Subcutaneous adipose tissue (tissue), 4 donors: Measurements from ENCODE around the gene LRMDA. TPM values are rescaled to one million over a fixed set of nuclear protein-coding genes. Genes with fewer than 3 reads are reported as not detected.

Experiments
- total RNA-seq, 4 donors: library from RNA; depleted of rRNA; stranded (reverse); fragments of >200 nt; gene quantifications; one replicate each; pipeline ENCODE4 v1.1.0, GENCODE V29; 2016
- TF ChIP-seq, protein P1 (sequence below): fragments of 450-650 bp; IDR thresholded peaks from one replicate; pipeline ENCODE4 v1.5.1; 2016; ENCODE audit warnings: low read depth, mild to moderate bottlenecking, control low read depth, antibody characterized with exemption, moderate library complexity

Gene LRMDA
- total RNA-seq, 4 donors from 2014 or later: 17.4 to 92.1 (median 22.8) TPM

DNA sequence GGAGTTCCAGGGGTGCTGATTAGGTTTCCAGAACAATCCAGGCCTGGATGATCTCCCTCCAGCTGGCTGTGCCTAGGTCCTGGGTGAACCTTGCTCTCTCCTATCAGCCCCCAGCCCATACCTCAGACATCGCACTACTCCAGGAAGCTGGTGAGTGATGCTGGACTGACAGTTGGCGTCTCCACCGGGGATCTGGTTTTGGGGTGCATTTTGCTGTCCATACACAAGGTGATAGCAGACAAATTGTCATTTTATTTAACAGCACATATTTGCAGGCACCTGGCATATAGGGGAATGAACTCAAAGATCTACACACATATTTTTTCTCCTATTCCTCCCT lies 601.2 kb downstream of the LRMDA start:
- TF ChIP-seq, protein P1, sequence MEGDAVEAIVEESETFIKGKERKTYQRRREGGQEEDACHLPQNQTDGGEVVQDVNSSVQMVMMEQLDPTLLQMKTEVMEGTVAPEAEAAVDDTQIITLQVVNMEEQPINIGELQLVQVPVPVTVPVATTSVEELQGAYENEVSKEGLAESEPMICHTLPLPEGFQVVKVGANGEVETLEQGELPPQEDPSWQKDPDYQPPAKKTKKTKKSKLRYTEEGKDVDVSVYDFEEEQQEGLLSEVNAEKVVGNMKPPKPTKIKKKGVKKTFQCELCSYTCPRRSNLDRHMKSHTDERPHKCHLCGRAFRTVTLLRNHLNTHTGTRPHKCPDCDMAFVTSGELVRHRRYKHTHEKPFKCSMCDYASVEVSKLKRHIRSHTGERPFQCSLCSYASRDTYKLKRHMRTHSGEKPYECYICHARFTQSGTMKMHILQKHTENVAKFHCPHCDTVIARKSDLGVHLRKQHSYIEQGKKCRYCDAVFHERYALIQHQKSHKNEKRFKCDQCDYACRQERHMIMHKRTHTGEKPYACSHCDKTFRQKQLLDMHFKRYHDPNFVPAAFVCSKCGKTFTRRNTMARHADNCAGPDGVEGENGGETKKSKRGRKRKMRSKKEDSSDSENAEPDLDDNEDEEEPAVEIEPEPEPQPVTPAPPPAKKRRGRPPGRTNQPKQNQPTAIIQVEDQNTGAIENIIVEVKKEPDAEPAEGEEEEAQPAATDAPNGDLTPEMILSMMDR: no peak

DNA sequence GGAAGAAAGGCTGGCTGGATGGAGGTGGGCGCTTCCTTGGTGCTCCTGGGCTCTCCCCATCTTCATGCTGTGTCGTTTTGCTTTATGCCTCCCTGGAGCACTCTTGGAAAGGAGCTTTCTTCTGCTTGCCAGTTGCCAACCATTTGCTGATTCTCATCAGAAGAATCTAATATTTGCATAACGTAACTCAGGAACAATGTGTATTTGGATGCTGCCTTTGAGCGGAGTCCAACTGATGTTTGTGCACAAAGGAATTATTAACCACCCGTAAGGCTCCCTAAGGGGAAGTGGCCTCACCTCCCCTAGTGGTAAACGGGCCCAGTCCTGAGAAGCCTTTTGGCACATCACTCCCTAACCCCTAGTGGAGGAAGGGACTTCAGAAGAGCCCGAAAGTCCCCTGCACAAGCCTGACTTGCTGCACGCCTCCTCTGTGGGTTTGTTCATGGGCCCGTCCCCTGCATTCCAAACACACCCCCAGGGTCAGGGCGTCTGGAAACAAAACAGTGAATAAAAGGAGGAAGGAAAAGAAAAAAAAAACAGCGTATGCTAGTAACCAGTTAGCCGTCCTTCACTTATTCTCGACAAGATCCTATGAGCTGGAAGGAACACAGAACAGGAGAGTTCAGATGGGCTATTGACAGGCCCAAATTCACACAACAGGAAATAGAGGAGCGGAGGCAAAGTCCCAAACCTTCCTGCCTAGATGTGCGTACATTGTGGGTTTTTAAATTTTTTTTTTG lies 602.2 kb downstream of the LRMDA start:
- TF ChIP-seq, protein P1: no peak

DNA sequence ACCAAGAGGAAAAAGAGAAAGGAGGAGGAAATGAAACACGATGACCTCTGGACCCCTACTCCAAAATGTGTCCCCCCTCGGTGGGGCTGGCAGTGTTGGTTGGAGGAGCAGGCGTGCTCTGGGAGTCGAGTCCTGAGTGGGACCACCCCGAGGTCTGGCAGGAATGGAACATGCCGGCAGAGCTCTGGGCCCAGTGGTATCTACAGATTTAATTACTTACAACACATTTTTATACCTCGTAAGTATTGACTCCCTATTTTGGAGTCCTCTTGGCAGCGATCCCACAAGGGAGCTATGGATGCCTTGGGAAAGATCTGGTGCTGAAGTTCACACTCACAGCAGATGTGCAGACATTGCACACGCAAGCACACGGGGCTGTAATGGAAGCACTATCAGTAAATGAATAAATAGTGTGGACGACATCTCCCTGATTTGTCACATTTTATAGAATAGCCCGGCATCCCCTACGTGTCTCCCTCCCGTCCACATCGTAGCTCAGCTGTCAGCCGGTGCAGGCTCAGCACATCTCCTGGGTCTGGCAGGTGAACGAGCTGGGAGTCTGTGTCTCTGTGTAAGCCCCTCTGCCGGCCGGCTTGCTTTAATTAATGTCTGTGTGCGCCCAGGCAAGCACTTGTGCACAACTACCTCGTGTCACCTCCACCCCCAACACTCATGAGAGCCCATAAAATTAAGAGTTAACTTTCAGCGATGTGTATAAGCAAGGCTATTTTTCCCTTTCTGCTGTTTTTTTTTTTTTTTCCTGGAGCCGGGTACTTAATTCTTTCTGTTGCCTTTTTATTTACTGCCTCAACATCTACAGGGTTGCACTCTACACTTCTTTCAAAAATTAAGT lies 603.2 kb downstream of the LRMDA start:
- TF ChIP-seq, protein P1: no peak

GRCh38 chr10:76035206-76036110 lies 604.0 kb downstream of the LRMDA start:
- TF ChIP-seq, protein P1: no peak

DNA sequence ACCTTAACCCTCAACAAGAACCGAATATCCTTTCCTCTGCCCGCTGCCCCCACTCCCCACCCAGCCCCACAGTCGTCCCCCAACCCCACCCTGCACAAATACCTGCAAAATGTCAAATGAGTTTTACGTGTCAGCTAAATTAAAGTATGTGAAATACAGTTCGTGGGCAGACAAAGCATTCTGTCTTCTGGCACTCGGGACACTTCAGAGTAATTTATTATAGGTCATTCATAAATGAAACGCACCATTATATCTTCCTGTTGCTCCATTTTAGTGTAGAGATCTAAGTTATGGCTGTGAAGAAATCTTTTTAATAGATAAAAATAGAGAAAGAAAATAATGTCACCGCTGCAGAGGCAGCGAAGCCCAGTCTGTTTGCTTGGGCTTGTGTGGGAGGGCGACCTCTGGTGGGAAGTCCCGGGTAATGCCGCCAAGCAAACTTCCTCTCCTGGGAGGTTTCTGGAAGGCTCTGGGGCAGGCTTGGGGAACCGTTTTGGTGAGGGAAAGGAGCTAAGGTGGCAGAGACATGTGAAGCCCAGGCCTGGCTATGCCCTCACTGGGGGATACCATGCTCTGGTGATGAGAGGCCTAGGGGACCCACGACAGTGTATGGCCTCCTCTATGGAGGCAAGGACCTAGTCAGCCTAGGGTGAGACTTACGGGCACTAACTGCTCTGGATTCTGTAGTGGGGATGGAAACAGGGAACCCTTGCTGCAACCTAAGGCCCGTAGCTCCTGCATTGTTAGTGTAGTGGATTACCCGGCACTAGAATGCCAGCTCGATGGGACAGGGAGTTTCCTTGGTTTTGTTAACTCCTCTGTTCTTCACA lies 604.9 kb downstream of the LRMDA start:
- TF ChIP-seq, protein P1: no peak

DNA sequence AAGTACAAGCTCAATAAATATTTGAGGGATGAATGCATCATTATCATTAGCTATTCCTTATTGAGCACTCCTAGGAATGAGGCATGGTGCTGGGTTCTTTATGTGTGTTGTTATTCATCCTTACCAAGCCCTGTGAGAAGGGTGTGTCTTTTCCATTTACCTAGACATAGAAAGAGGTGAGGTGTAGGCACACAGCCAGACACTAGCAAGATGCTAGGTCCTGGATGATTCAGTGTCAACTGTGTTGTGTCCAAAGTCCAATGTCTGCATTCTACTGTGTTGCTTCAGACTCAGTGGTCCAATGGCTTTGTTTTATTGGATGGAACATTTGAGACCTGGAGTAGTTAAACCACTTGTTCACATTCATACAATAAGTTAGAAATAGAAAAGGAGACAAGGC lies 605.5 kb downstream of the LRMDA start:
- TF ChIP-seq, protein P1: no peak
